Progenitor cell of endocrine pancreas (in vitro differentiated cells): ENCODE results near the gene USP49. TPM values are rescaled to one million over a fixed set of nuclear protein-coding genes. Genes with fewer than 3 reads are reported as not detected.

Experiments used
- DNase-seq: peaks from one replicate; pipeline ENCODE4 v3.0.0; 2021; ENCODE audit warnings: low spot score; ENCODE audit not compliant: unreplicated experiment
- H3K27ac Mint-ChIP-seq: 2 replicates; pipeline ENCODE4 v1.8.0; 2021; ENCODE audit warnings: mild to moderate bottlenecking, moderate library complexity, mixed read lengths
- H3K27me3 Mint-ChIP-seq: 2 replicates; pipeline ENCODE4 v1.8.0; 2021; ENCODE audit warnings: mixed read lengths
- H3K36me3 Mint-ChIP-seq: 2 replicates; pipeline ENCODE4 v1.8.0; 2022; ENCODE audit warnings: mixed read lengths; ENCODE audit not compliant: insufficient read depth
- H3K4me1 Mint-ChIP-seq: 2 replicates; pipeline ENCODE4 v1.8.0; 2021; ENCODE audit warnings: low read depth, mixed read lengths
- H3K4me3 Mint-ChIP-seq: 2 replicates; pipeline ENCODE4 v1.8.0; 2021; ENCODE audit warnings: low read depth, mild to moderate bottlenecking, moderate library complexity, mixed read lengths
- H3K9me3 Mint-ChIP-seq: 2 replicates; pipeline ENCODE4 v1.8.0; 2021; ENCODE audit warnings: low read depth, mixed read lengths
- CTCF ChIP-seq: fragments of 200-600 bp; sonication (generic); IDR thresholded peaks from one replicate; pipeline ENCODE4 v1.5.0; 2021; ENCODE audit warnings: antibody characterized with exemption, mild to moderate bottlenecking; ENCODE audit not compliant: unreplicated experiment
- total RNA-seq: library from RNA; stranded (reverse); gene quantifications from 2 replicates; pipeline ENCODE4 v1.2.1, GENCODE V29; 2021

Gene USP49
- total RNA-seq, 1 donor from 2014 or later = 19.4 TPM

GRCh38 chr6:41914343-41914742, 19.2 kb upstream of the USP49 start:
- Mint-ChIP-seq H3K4me1 (no peaks in the 10 kb centered on the region), H3K27me3 (no peaks in the 10 kb centered on the region), H3K27ac (peak overlapping the region; percentile 41), H3K36me3 (peaks cover 8% of the 10 kb centered on the region), H3K9me3 (no peaks in the 10 kb centered on the region), H3K4me3 (no peak overlapping the region)
- no peak for DNase-seq
- no peak for TF ChIP-seq CTCF

GRCh38 chr6:41909727-41910126, 14.6 kb upstream of the USP49 start:
- Mint-ChIP-seq H3K4me3 (no peak overlapping the region), H3K9me3 (no peaks in the 10 kb centered on the region), H3K4me1 (no peaks in the 10 kb centered on the region), H3K27me3 (no peaks in the 10 kb centered on the region), H3K36me3 (peaks cover 12% of the 10 kb centered on the region), H3K27ac (no peak overlapping the region)
- DNase-seq = no peak
- TF ChIP-seq CTCF = no peak

GRCh38 chr6:41901882-41902519, 6.8 kb upstream of the USP49 start:
- no peak for TF ChIP-seq CTCF

GRCh38 chr6:41900861-41901260, 5.7 kb upstream of the USP49 start:
- no peak for DNase-seq
- no peak for TF ChIP-seq CTCF
- no peaks in the 10 kb centered on the region for H3K9me3 Mint-ChIP-seq
- peaks cover 7% of the 10 kb centered on the region for H3K4me1 Mint-ChIP-seq
- H3K36me3 Mint-ChIP-seq = peaks cover 1% of the 10 kb centered on the region
- H3K27me3 Mint-ChIP-seq = no peaks in the 10 kb centered on the region
- no peak overlapping the region for H3K4me3 Mint-ChIP-seq
- H3K27ac Mint-ChIP-seq = no peak overlapping the region

More at GRCh38 chr6:41901882-41902519, 6.8 kb upstream of the USP49 start:
- Mint-ChIP-seq H3K4me1 (no peaks in the 10 kb centered on the region), H3K4me3 (no peak overlapping the region), H3K9me3 (no peaks in the 10 kb centered on the region), H3K27me3 (no peaks in the 10 kb centered on the region), H3K27ac (no peak overlapping the region), H3K36me3 (peaks cover 5% of the 10 kb centered on the region)
- no peak for DNase-seq

- DNase-seq = no peak
- no peak overlapping the region for H3K4me3 Mint-ChIP-seq
- H3K4me1 Mint-ChIP-seq = peaks cover 13% of the 10 kb centered on the region
- no peaks in the 10 kb centered on the region for H3K9me3 Mint-ChIP-seq
- H3K27ac Mint-ChIP-seq = peak overlapping the region; percentile 96
- H3K27me3 Mint-ChIP-seq = no peaks in the 10 kb centered on the region
- TF ChIP-seq CTCF = no peak
- H3K36me3 Mint-ChIP-seq = no peaks in the 10 kb centered on the region
Observed at GRCh38 chr6:41896281-41896680, 1.1 kb upstream of the USP49 start.
